PFSK-1 (cell line): ENCODE results near the gene PHACTR2.

ENCODE experiments used
- POLR2AphosphoS5 ChIP-seq: IDR thresholded peaks from 2 replicates; pipeline ENCODE4 v1.6.1; 2012; ENCODE audit warnings: low read depth, mild to moderate bottlenecking, control low read depth, low read length, moderate library complexity
- REST ChIP-seq, 2 experiments: IDR thresholded peaks; 2 replicates each; pipeline versions ENCODE4 v1.6.1 to v1.8.0; 2011 to 2012; ENCODE audit warnings: low read depth in 2 of 2, low read length in 2 of 2, control low read depth in 1 of 2, inconsistent platforms in 1 of 2, mild to moderate bottlenecking in 1 of 2, moderate library complexity in 1 of 2; ENCODE audit not compliant: insufficient read depth in 1 of 2
- TAF1 ChIP-seq: IDR thresholded peaks from 2 replicates; pipeline ENCODE4 v1.6.1; 2012; ENCODE audit warnings: low read length, control low read depth, borderline replicate concordance; ENCODE audit not compliant: insufficient read depth

GRCh38 chr6:143739341-143739851 is 61.6 kb downstream of the PHACTR2 start:
- TF ChIP-seq POLR2AphosphoS5 (no peak), REST (IDR thresholded peaks at IDR 0.05; ENCODE audit: insufficient read depth in 1 of 2, low read depth in 2 of 2, low read length in 2 of 2) (no peak), TAF1 (no peak)
